ENCODE measurements around the gene ROBO1.
"Not testable (repeated sequence)": the region's sequence is repeated elsewhere in the genome, so short reads cannot be mapped to it uniquely, and the experiment has no call there.

ROBO1 gene

DNA sequence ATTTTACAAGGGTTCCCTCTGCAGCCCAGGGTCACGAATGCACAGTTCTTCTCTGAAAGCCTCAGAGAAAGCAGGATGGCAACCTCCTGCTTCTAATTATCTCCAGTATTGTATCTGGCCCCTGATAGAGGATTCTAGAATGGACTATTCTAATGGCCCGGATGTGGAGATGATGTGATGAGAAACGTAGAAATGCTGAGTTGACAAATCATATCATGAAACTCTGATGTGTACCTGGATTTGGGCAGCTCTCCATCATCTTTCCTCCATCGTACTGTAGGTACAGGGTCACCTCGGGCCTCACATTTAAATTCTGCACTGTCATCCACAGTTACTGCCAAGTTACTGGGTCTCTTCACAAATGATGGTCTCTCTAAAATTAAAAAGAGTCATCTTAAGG is 1050.8 kb downstream of the ROBO1 start:
- DNase-seq: no peak

DNA sequence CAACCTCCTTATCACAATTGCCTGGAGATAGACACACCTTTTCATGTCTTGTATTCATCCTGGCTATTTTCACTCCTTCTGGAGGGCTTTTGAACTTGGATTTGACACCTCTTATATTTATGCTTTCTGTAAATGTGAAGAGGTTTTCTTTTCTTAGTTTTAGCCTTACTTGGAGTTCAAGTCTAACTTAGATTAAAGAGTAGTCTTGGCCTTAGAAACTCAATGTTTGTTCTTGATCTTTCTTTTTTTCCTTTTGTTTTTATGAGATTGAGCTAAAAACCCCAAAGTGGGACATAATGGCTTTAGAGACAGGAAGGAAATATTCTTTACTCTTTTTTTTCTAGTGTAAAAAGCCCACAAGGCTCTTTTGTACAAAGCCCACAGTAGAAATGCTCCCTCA is 1054.9 kb downstream of the ROBO1 start:
- no peak for DNase-seq

DNA sequence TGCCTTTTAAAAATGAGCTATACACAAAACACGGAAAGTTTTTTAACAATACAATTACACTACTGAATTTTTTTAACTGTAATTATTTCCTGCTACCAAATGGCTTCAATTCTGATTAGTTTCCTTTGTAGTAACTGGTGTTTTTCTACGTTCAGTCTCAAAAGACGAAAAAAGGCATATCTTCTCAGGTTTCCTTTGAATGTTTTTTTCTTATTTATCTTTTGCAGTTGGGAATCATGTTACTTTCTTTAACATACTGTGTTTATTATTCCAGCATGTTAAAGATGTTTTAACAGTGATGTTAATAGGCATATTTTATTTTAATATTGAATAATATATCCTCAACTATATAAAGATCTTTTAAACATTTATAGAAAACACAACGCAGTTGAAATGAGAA is 1055.5 kb downstream of the ROBO1 start:
- DNase-seq: no peak

DNA sequence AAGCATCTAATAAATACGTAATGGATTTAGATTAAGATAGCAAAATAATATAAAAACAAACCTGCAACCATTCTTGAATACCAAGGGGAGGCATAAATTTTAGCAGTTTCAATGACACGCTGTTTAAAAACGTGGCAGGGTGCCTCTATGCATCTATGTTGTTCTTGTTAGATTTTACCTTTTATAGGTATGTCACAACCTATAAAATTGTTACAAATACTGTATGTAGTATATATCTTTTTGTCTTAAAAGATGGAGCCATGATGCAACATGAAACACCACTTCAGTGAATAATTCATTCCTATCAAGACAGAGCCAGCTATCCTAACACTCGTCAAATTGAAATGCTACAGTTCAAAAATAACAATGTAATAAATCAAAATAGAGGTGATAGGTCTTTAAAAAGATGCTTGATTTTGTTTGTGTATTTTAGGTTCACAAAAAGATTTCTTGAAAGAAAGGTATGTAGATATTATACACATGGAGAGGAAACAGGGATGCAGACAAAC is 1059.2 kb downstream of the ROBO1 start:
- no peak for DNase-seq

DNA sequence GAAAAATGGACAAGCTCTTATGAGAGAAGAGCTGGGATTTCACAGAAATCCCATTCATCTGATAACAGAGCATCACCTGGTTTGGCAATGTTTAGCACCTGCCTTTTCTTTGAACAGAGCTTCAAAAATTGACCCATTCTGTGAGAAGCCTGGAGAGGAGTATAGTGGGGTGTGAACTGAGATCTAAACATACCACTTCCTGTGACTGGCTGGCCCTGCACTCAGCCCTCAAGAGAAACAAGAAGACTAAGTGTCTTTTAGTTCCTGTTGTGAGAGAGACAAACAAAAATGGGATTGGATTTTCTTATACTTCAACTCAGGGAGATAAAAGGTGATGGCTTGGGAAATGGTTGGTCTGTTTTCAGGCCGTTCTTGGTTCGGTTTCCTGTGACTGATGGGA is 1060.2 kb downstream of the ROBO1 start:
- DNase-seq: no peak

DNA sequence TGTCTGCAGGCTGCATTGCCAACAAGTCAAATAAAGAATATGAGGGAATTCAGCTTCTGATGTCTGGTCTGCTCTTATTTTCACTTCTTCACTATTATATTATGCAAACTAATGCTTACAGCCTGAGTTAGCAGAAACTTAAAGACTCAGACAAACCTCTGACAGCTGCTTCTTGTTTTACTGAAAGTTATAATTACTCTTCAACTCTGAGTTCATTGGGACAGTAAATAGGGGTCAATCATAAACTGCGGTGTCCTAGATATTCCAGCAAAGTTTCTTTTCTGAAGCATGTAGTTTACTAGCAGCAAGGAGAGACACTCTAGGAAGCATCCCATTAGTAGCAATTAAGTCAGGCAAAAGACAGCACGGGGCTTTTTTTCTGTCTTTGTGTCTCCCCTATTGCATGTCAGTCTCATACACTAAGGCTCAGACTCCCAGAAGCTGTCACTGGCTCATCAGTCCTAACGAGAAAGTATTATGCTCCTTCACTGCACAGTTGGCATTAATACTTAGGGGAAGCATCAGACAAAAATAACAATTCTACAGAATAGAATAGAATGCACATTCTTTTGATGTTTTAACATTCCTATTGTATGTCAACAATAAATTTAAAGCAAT is 1060.8 kb downstream of the ROBO1 start:
- DNase-seq: no peak

DNA sequence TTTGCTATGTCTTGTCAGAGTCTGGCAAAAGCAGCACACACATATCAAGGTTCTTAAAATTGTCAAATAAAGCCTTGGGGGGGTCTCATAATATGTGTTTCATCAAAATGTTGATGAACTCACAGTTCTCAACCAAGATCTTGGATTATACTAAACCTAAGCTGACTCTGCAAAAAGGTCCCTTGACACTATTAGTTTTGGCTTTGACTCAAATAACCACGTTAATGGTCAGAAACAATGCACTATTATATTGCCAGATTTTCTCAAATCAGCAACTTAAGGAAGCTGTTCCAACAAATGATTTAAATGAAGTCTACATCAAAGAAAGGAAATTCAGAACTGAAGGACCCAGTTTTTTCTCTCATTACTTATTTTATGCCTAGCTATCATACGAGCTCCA is 1063.9 kb downstream of the ROBO1 start:
- no peak for DNase-seq

DNA sequence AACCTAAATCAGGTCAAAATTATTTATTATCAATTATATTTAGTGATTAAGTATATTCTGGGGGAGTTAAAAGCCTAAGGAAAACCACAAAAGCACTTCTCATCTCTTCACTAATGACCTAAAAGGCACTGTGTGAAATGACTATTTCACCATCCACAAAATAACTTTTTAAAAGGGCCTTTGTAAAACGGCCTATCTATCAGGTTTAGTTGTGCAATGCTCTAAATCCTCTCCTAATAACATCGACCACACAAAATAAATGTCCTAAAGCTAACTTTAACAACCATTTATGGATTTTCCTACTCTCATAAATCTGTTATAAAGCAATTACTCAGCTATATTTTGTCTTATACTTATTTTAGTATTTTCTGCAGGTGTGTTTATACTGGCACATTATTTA is 1066.3 kb downstream of the ROBO1 start:
- DNase-seq: no peak

DNA sequence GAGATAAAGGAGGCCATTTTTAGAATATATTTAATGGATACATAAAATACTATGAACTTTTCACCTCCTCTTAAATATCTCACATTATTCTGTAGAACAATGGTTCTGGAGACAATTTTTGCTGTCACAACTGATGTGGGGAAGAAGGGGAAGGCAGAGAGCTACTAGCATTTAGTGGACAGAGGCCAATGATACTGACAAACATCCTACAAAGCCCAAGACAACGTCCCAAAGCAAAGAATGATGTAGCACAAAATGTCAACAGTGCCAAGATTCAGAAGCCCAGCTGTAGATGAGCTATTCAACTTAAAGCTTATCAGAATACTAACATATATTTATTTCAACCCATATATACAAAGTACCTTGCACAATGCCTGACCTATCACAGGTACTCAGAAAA is 1069.4 kb downstream of the ROBO1 start:
- DNase-seq: no peak

DNA sequence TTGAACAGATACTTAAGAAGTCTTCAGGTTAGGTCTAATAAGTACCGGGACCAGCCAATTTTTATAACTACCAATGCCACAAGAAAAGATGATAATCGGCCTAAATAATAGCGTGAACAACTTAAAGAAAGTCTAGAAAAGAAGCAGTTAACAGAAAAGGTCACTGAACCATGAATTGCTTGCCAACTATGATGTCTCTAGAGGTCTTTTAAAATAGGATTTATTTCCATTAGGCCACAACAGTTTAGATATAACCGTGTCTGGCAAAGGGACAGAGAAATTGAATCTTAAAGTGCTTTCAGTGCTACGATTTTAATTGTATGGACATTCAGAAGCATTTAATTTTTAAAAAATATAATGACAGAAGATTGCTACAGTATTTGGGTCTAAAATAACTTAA is 1070.4 kb downstream of the ROBO1 start:
- no peak for DNase-seq

DNA sequence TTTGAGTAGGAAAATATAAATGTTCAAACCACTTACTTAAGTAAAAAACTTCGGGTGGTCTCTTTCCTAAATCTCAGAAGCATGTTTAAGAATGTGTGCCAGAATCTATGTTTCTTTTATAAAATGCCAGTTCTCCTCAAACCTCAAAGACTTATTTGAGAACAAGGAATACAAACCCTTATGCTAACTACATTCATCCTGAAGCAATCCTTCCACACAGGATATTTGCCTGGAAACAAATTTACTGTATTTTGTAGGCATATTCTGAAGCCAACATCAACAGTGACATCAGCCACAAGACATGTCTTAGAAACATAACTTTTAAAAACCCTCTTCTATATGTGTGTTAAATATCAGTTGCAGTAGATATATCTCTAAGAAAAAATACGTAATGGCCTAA is 1077.0 kb downstream of the ROBO1 start:
- no peak for DNase-seq

DNA sequence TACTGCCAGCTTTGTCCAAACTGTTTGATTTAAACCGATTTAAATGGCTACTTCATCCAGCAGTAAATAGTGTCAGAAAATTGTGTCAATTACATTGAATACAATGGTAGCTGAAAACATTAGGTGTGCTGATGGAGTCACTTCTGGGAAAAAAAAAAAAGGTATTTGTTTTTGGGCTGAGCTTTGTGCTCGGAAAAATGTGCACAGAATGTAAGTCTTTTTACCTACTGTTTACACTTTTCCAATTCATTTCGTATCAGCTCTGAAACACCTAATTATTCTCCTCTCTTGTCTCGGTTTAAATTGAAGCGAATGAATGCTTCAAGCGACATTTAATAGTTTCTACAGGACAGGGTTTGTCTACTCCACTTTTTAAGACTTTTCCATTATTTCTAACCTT is 1078.4 kb downstream of the ROBO1 start:
- DNase-seq: no peak

DNA sequence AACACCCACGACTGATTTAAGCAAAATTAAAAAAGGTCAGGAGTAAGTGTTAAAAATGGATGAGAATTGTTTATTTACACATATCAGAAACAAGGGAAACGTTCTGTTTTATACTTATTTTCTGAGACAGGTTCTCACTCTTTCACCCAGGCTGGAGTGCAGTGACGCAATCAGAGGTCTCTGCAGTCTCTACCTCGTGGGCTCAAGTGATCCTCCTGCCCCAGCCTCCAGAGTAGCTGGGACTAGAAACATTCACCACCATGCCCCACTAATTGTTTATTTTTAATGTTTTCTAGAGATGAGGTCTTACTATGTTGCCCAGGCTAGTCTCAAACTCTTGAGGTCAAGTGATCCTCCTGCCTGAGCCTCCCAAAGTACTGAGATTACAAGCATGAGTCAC is 1080.3 kb downstream of the ROBO1 start:
- DNase-seq: no peak

DNA sequence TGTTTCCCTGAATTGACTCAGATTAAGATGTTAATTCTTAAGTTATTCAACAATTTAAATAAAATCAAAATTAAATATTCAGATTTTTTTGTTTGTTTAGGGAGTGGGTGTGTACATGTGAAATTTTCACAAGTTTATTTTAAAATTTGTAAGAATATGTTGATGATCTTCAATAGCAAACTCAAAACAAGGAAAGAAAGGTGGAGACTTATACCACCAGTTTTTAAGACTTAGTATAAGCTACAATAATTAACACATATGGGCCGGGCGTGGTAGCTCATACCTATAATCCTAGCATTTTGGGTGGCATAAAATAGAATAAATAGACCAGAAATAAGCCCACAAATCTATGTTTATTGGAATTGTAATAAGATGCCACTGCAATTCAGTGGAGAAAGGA is 1084.5 kb downstream of the ROBO1 start:
- no peak for DNase-seq

DNA sequence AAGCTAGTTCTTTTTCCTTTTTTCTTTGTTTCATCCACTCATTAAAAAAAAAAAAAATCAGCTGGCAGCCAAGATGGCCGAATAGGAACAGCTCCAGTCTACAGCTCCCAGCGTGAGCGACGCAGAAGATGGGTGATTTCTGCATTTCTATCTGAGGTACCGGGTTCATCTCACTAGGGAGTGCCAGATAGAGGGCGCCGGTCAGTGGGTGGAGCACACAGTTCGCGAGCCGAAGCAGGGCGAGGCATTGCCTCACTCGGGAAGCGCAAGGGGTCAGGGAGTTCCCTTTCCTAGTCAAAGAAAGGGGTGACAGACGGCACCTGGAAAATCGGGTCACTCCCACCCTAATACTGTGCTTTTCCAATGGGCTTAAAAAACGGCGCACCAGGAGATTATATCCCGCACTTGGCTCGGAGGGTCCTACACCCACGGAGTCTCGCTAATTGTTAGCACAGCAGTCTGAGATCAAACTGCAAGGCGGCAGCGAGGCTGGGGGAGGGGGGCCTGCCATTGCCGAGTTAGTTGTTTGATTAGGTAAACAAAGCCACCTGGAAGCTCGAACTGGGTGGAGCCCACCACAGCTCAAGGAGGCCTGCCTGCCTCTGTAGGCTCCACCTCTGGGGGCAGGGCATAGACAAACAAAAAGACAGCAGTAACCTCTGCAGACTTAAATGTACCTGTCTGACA is 1092.5 kb downstream of the ROBO1 start:
- not testable (repeated sequence) for DNase-seq

DNA sequence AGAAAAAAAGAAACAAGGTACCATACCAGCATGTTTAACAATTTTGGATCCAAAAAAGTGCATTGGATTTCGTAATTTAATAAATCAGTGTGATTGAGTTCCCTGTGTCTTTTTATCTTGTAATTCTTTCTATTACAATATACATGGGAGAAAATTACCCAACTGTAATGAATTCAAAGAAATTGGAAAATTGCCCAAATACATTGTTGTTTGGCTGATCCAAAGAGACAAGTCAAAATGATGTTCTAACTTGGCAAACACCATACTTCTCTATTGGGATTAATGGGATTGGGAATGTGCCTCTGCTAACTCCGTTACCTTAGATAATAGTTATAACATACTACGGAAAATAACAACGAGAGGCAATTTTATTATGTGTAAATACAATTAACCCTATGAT is 1097.1 kb downstream of the ROBO1 start:
- no peak for DNase-seq

DNA sequence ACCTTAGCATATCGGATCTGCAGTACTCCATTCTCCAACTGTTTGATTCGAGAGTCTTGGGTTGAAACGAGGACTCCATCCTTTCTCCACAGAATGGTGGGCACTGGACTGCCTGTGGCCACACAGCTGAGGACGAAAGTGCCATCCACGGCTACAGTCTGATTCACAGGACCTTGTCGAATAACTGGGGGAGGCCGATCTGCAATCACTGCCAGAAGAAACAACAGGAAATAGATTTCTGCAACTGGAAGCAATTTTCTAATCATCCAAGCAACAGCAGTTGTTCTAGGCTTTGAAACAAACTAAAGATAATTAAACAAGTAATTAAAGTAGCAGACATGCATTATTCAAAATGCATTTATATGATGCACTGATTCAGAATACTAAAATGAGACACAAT is 1097.7 kb downstream of the ROBO1 start:
- DNase-seq: no peak

DNA sequence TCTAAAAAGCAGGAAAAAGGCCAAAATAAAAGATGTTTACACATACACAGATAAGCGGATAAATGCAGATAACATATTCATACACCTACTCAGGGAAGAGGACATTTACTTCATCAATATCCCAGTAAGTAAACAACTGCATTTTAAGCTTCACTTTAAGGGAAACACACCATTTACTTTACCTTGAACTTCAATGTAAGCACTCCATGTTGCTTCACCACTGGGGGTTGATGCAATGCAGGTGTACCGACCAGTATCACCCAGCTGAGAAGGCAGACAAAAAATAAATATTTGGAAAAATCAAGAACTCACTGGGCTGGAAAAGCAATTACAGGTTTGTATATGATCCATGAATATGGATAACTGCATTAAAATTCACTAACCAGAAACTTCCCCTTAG is 1099.5 kb downstream of the ROBO1 start:
- no peak for DNase-seq

DNA sequence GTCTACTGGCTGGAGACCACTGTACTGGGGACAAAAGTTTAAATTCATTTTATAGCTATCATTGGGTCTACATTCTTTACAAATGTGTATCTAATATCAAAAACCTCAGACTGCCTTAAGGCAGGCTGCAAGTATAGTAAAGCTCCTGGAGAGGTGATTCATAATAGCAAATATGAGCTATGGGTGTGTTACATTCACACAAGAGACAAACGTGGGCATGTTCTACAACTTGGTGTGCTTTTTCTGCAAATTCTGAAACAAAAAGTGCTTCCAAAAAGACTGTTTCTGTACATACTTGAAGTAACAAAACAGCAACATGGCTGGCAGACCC is 1101.4 kb downstream of the ROBO1 start:
- no peak for DNase-seq

DNA sequence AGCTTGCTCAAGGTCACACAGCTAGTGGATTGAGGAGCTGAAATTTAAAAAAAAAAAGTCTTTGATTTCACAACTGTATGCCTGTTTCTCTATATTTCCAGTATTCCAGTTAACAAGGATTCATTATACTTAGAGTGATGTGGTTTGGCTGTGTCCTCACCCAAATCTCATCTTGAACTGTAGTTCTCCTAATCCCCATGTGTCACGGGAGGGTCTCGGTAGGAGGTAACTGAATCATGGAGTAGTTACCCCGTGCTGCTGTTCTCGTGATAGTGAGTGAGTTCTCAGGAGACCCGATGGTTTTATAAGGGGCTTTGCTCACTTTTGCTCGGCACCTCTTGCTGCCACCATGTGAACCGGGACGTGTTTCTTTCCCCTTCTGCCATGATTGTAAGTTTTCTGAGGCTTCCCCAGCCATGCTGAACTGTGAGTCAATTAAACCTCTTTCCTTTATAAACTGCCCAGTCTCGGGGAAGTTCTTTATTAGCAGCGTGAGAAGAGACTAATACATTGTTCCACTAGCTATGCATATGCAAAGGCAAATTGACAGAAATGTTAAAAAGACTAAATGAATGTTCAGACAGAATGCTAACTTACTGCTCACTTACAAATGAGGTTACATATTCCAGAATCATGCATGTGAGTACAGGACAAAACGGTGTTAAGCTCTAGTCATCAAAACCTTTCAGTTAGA is 1101.9 kb downstream of the ROBO1 start:
- no peak for DNase-seq

DNA sequence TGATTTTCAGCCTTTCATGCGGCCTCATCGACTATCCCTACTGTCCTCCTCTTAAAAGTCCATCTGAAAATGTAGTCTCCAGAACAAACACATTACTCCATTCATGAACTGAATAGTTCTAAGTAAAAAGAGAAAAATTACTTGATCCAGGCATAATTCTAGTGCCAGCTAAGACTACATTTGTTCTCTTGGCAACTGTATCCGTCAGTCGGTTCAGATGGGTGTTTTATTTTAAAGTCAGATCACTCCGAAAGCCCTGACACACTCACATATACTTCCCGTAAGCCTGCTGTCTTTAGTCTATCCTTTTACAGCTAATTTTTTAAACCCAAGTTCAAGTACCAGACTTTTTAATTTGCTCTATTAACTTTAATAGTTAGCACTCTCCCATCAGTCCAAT is 1102.7 kb downstream of the ROBO1 start:
- DNase-seq: no peak

DNA sequence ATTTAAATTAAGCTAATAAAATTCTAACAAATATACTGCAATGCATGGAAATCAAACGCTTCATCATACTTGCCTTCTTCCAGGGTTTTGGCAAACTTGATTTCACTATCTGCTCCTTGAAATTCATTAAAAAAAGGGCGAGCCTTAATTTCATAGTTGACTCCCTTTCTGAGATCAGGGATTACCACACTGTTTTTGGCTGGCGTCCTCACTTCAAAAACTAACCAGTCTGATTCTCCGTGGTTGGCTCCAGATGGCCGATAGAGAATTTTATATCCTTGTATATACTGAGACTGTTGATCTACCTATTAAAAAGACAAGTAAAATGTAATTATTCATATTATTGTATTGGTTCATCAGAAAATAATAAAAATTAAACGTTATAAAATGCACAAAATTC is 1106.8 kb downstream of the ROBO1 start:
- DNase-seq: no peak

DNA sequence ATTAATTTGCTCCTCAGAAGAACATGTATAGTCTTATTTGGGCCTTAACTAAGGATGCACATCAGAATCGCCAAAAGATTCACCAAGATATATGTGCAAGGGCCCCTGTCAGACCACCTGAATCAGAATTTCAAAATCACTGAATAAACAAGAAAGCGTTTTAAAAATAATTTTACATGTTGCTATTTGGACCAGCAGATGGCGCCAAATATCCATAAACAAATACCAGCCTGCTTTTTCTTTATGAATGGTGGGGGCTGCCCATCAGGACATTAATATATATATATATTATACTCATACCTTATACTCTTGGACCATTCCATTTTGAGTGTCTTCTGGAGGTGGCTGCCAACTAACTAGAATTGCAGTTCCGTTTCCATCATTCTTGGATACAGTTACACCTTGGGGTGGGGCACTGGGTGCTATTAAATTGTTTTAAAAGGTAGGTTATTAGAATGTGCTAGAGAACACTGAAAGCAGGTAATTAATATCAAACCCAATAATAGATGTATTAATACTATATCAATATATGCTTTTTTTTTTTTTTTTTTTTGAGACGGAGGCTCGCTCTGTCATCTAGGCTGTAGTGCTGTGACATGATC is 1108.3 kb downstream of the ROBO1 start:
- no peak for DNase-seq

DNA sequence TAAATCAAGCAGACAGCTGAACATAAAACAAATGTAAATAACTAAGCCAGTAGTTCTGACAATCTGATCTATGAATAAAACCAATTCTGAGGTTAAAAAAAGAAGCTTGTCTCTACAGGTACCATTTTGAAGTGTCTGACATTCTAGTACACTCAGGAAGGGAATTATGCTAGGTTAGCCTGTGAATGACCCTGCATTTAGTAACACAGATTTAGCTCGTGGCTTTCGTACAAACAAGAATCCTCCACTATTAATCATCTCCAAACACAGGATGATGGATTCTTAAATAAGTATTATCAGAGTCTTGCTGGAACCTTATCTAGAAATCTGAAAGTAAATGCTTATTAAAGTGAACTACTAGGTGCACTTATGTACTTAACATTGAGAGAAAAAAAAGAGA is 1120.1 kb downstream of the ROBO1 start:
- DNase-seq: no peak

Measured in NCI-H187 (cell line).